ENCODE data around the gene STOX2. TPM values are rescaled to one million over a fixed set of nuclear protein-coding genes. Genes with fewer than 3 reads are reported as not detected.

Gene STOX2
- total and polyA plus RNA-seq, 2 of the 8 experiments (the other 6 are each of a cell fraction or from before 2014, with no cell fraction given), result 5.5 to 20.0 TPM

GRCh38 chr4:183858011-183858615, 47.0 kb upstream of the STOX2 start:
- 65% methylated on average over 14 of the region's 14 CpGs; no CpG with 5 or more reads in 1 of the 2 experiments for WGBS, 2 experiments (ENCODE audit: extremely low coverage in 1 of 2, insufficient coverage in 1 of 2, insufficient read length in 1 of 2, insufficient replicate concordance in 2 of 2, low coverage in 1 of 2, low lambda C conversion rate in 2 of 2, missing lambda C conversion rate in 1 of 2)
- Histone ChIP-seq H4K91ac (replicated peaks; ENCODE audit: insufficient read length, low read length) (no peak overlapping the region), H2BK15ac (ENCODE audit: low read length) (no peak overlapping the region), H3K23ac (ENCODE audit: insufficient read length) (no peak overlapping the region), H3K4me2 (ENCODE audit: insufficient read depth in 1 of 2, low read depth in 2 of 2, low read length in 2 of 2) (no peak overlapping the region; a peak in 1 of 4 replicates), H3K27ac (ENCODE audit: low read depth, low read length) (no peak overlapping the region), H2BK12ac (ENCODE audit: low read depth, low read length) (no peak overlapping the region), H4K5ac (ENCODE audit: insufficient read length, low read depth, low read length) (no peak overlapping the region), H3K23me2 (ENCODE audit: low read depth, low read length) (no peaks in the 10 kb centered on the region), H3K56ac (replicated peaks; ENCODE audit: insufficient read length, low read depth, low read length) (no peak overlapping the region), H3K36me3 (ENCODE audit: control insufficient read depth in 2 of 4, insufficient read depth in 4 of 4, low read length in 3 of 4) (no peaks in the 10 kb centered on the region), H3K14ac (ENCODE audit: insufficient read length) (no peak overlapping the region), H4K20me1 (replicated peaks in 1 of 2; ENCODE audit: control insufficient read depth in 1 of 2, insufficient read depth in 2 of 2, low read length in 2 of 2) (no peaks in the 10 kb centered on the region), H2BK5ac (ENCODE audit: low read depth, low read length) (no peak overlapping the region), H3K18ac (ENCODE audit: extremely low read depth, low read length) (no peak overlapping the region), H2AFZ (ENCODE audit: low read length) (no peak overlapping the region), H3K4me3 (ENCODE audit: extremely low read depth in 1 of 4, insufficient read depth in 2 of 4, low read depth in 3 of 4, low read length in 4 of 4) (no peak overlapping the region), H2BK120ac (replicated peaks; ENCODE audit: low read depth, low read length) (no peak overlapping the region), H2AK5ac (ENCODE audit: low read depth, low read length) (no peak overlapping the region), H4K8ac (ENCODE audit: extremely low read depth, insufficient read depth, low read length) (no peak overlapping the region), H2BK20ac (ENCODE audit: low read length) (no peak overlapping the region), H3K79me1 (ENCODE audit: low read depth, low read length) (no peaks in the 10 kb centered on the region), H3K4me1 (replicated peaks in 1 of 4; ENCODE audit: control insufficient read depth in 3 of 4, insufficient read depth in 4 of 4, low read length in 3 of 4) (peaks cover 0 to 4% (median under 1%) of the 10 kb centered on the region in 4 experiments; a peak in 1 of 7 replicates), H3K27me3 (replicated peaks in 1 of 4; ENCODE audit: control insufficient read depth in 3 of 4, extremely low read depth in 1 of 4, insufficient read depth in 3 of 4, low read length in 3 of 4) (no peaks in the 10 kb centered on the region; a peak in 1 of 7 replicates), H3K9ac (replicated peaks in 1 of 4; ENCODE audit: extremely low read depth in 1 of 4, low read depth in 3 of 4, low read length in 3 of 4) (no peak overlapping the region), H3K79me2 (ENCODE audit: control insufficient read depth in 1 of 2, insufficient read depth in 2 of 2, low read length in 2 of 2) (no peaks in the 10 kb centered on the region), H3K4ac (replicated peaks; ENCODE audit: insufficient read length, low read depth, low read length) (no peak overlapping the region), H3K9me3 (ENCODE audit: insufficient read depth in 2 of 2, low read depth in 1 of 2, low read length in 1 of 2) (no peaks in the 10 kb centered on the region)
- DNase-seq (ENCODE audit: low read depth in 1 of 2, low spot score in 2 of 2) (no peak), FAIRE-seq (no peak)
- TF ChIP-seq USF2 (IDR thresholded peaks at IDR 0.05; ENCODE audit: low read length), result no peak
- TF ChIP-seq RNF2 (IDR thresholded peaks at IDR 0.05; ENCODE audit: borderline replicate concordance, low read depth, low read length, missing control alignments, poor library complexity, severe bottlenecking), result no peak
- TF ChIP-seq TEAD4 (IDR thresholded peaks at IDR 0.05; ENCODE audit: low read depth, low read length), result no peak
- no peak for TF ChIP-seq POLR2A (IDR thresholded peaks at IDR 0.05; ENCODE audit: control extremely low read depth in 1 of 2, low read depth in 2 of 2, low read length in 2 of 2)
- TF ChIP-seq RXRA (IDR thresholded peaks at IDR 0.05; ENCODE audit: insufficient read depth, low read depth, low read length), result 0 out of 2 replicates have a peak, but pooled peaks have one; percentile 15
- ChIA-PET CTCF (ENCODE audit: partially characterized antibody) (interaction anchor here (0.6 to 2.9 kb wide), 6 partner anchors 10 to 1154 kb away, joined by 3 to 9 read pairs (median 4); no protein-coding TSS in a partner anchor), POLR2A (ENCODE audit: partially characterized antibody) (interaction anchor here (1.3 kb wide), 1 partner anchor 49 kb away, joined by 3 read pairs; no protein-coding TSS in a partner anchor)
